HG02981 (cell line): ENCODE measurements around the gene PTPN6.

Experiments used
- ATAC-seq: cut with Tn5 transposase; IDR thresholded peaks from one replicate; pipeline ENCODE4 v1.9.1; 2021; ENCODE audit warnings: mild to moderate bottlenecking, moderate library complexity; ENCODE audit not compliant: unreplicated experiment

The PTPN6 gene

DNA sequence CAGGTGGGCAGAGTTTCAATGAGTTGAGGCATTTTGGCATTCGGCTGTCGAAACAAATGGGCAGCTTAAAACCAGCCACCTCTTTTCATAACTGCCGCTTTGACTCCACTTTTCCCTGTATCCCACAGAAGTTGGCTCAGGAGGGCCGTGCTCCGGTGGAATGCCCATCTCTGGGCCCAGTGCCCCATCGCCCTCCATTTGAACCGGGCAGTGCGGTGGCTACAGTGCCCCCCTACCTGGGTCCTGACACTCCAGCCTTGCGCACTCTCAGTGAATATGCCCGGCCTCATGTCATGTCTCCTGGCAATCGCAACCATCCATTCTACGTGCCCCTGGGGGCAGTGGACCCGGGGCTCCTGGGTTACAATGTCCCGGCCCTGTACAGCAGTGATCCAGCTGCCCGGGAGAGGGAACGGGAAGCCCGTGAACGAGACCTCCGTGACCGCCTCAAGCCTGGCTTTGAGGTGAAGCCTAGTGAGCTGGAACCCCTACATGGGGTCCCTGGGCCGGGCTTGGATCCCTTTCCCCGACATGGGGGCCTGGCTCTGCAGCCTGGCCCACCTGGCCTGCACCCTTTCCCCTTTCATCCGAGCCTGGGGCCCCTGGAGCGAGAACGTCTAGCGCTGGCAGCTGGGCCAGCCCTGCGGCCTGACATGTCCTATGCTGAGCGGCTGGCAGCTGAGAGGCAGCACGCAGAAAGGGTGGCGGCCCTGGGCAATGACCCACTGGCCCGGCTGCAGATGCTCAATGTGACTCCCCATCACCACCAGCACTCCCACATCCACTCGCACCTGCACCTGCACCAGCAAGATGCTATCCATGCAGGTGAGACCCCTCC lies 12.6 kb upstream of the PTPN6 start:
- ATAC-seq: no peak

DNA sequence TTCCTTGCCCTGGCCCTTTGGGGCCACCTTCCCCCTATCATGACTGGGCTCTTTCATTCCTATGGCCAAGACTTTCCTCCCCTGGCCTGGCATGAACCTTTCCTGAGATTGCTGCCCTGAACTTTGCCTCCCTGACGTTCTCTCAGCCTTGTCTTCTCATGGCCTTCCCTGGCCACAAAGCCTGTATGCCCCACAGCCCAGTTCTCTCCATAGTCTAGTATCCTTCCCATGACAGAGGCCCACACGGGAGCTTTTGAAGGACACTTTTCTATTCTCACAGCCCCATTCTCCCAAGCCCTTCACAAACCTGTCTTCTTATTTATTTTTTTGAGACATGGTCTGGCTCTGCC lies 12.0 kb upstream of the PTPN6 start:
- no peak for ATAC-seq

DNA sequence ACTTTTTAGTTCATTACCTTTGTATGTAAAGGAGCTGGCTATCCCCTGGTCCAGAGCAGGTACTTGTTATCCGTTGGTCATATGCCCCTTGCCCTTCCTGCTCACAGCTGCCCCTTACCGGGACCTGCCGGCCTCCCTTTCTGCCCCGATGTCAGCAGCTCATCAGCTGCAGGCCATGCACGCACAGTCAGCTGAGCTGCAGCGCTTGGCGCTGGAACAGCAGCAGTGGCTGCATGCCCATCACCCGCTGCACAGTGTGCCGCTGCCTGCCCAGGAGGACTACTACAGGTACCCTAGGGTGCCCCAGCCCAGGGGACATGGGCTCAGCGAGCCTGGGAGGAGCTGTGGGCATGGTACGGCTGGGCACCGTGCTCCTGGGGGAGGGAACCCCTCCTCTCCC lies 9.9 kb upstream of the PTPN6 start:
- no peak for ATAC-seq

DNA sequence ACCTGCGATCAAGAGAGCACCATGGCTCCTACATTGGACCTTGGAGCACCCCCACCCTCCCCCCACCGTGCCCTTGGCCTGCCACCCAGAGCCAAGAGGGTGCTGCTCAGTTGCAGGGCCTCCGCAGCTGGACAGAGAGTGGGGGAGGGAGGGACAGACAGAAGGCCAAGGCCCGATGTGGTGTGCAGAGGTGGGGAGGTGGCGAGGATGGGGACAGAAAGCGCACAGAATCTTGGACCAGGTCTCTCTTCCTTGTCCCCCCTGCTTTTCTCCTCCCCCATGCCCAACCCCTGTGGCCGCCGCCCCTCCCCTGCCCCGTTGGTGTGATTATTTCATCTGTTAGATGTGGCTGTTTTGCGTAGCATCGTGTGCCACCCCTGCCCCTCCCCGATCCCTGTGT lies 9.4 kb upstream of the PTPN6 start:
- ATAC-seq: no peak

DNA sequence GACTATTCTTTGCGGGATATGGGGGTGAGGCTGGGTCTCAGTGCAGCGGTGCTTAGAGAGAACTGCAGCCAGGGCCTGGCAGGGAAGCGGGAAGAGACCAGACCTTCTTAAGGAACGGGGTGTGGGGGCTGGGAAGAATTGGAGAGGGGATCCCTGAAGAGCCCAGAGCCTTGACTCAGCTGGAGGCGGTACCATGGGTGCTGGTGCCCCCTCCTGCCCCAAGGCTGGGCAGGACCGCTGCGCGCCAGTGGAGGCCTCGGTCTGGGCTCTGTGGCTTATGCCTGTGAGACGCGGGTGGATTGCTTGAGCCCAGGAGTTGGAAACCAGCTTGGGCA lies 8.9 kb upstream of the PTPN6 start:
- ATAC-seq: no peak

DNA sequence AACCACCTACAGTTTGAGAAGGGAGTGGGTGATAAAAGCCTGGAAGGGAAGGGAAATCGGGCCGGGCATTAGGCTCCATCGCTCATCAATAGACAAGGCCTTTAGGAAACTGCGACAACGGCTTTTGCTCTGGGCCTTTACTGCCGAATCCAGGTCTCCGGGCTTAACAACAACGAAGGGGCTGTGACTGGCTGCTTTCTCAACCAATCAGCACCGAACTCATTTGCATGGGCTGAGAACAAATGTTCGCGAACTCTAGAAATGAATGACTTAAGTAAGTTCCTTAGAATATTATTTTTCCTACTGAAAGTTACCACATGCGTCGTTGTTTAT lies 7.8 kb upstream of the PTPN6 start:
- ATAC-seq: peak; percentile 33

DNA sequence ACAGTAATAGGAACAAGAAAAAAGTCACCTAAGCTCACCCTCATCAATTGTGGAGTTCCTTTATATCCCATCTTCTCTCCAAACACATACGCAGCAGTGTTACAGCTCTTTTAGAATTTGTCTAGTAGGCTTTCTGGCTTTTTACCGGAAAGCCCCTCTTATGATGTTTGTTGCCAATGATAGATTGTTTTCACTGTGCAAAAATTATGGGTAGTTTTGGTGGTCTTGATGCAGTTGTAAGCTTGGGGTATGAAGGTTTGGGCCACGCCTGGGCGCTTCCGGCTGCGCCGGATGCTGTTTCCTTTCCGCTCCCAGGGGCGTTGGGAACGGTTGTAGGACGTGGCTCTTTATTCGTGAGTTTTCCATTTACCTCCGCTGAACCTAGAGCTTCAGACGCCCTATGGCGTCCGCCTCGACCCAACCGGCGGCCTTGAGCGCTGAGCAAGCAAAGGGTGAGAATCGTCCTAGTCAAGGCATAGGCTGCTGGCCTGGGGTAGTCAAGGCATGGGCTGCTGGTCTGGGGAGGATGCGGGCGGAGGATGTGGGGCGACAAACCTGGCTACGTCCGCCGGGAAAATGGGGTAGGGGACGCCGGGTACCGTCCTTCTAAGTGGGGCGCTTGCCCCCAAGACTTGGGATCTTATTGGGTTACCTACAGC lies 7.3 kb upstream of the PTPN6 start, which contains the start of the genes C12orf57 and RNU7-1:
Gene C12orf57 (plus strand): TSS at position 301 of the 659 bp plus-strand sequence. CDS start 100 bp downstream, at position 401.
Gene RNU7-1 (plus strand): TSS at position 95 of the 659 bp plus-strand sequence.
- ATAC-seq: peak; percentile 37

DNA sequence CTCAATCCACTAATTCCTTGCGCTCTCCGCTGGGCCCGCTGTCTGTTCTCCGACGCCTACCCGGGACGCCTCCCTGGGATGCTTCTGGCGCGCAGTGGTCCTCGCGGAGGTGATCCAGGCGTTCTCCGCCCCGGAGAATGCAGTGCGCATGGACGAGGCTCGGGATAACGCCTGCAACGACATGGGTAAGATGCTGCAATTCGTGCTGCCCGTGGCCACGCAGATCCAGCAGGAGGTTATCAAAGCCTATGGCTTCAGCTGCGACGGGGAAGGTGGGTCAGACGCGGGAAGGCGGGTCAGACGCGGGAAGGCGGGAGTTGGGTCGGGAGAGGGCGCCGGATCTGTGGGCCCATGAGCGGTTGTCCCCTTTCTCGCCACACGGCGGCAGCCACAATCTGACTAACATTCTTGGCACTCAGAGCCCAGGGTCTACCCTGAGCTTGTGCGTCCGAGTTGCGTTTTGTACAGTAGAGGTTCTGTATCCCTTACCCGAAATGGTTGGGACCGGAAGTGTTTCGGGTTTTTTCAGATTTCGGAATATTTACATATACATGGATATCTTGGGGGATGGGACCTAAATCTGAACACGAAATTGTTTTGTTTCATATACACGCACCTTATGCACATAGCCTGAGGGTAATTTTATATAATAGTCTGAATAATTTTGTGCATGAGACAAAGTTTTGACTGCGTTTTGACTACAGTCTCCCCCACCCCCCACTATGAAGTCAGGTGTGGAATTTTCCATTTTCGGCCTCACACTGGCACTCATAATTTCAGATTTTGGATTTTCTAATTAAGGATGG lies 6.6 kb upstream of the PTPN6 start:
- peak; percentile 32 for ATAC-seq

DNA sequence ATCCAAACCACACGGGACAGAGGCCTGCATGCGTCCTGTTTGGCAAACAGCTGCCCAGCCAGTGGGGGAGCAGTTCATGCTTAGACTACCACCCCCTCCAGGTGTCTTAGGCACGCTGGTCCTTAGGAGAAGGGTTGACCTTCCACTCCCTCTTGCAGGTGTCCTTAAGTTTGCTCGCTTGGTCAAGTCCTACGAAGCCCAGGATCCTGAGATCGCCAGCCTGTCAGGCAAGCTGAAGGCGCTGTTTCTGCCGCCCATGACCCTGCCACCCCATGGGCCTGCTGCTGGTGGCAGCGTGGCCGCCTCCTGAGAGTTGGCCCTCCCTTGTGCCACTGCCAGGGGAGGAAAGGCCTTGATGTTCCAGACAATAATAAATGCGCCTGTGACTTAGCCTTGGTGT lies 5.5 kb upstream of the PTPN6 start:
- no peak for ATAC-seq

DNA sequence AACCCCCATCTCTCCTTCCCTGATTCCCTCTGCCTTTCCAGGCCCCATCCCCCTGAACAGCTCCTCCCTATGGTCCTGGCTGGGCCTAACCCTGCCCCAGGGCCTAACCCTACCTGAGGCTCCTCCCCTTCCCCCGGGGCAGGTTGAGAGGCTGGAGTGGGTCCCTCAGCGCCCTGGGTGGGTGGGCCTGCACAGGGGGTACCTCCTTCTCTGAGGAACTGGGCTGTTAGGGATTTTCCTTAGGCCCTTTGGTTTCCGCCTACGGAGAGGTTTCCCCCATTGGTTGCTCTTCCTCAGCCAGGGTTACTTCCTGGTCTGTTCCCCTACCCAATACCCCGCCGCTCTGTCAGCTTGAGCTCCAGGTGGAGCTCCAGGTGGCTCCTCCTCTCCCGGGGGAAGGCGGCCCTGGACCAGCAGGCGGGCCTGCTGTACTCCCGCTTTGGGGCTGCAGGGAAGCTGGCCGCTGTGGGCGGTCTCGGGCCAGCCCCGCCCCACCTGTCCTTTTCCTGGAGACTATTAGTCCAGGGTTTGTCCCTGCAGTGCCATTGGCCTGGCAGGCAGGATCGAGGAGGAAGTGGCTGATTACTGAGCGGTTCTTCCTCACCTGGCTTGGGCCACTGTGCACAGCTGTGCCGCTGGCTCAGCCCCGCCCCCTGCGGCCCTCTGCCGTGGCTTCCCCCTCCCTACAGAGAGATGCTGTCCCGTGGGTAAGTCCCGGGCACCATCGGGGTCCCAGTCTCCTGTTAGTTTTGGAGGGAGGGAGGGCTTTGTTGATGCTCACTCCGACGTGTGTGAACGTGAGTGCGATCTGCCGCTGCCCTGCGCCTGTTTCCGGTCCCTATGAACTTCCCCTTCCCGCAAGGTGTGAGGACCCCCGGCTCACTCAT lies 4.9 kb upstream of the PTPN6 start:
- no peak for ATAC-seq

DNA sequence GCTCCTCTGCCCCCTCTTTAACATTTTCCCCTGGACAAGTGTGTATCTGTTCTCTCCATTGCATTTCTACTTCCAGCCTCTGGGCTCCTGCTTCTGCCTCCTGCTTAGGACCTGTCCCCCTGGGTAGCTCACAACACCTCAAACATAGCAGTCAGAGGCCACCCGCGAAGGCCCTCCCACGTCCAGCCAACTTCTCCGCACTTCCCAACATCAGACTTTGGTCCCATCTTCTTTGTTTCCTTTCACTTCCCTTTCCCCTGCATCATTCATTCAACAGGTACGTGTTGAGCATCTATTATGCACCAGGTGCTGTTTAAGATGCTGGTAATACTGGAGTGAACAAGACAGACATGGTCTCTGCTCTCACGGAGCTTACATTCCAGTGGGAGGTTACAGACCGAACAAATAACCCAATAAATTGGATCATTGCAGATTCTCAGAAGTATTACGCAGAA lies 4.2 kb upstream of the PTPN6 start:
- ATAC-seq: no peak

DNA sequence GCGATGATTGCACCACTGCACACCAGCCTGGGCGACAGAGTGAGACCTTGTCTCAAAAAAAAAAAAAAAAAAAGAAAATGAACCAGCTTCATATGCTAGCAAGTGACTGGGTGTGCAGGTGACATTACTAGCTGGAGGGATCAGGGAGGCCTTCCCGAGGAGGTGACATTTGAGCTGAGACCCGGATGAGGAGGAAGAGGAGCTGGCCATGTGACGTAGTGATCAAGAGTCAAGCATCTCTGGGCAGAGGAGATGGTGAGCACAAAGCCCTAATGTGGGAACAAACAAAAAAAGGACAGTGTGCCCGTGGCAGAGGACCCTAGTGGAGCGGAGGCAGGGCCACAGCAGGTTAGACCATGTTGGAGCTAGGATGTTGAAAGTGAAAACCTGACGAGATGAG lies 3.5 kb upstream of the PTPN6 start:
- ATAC-seq: no peak

DNA sequence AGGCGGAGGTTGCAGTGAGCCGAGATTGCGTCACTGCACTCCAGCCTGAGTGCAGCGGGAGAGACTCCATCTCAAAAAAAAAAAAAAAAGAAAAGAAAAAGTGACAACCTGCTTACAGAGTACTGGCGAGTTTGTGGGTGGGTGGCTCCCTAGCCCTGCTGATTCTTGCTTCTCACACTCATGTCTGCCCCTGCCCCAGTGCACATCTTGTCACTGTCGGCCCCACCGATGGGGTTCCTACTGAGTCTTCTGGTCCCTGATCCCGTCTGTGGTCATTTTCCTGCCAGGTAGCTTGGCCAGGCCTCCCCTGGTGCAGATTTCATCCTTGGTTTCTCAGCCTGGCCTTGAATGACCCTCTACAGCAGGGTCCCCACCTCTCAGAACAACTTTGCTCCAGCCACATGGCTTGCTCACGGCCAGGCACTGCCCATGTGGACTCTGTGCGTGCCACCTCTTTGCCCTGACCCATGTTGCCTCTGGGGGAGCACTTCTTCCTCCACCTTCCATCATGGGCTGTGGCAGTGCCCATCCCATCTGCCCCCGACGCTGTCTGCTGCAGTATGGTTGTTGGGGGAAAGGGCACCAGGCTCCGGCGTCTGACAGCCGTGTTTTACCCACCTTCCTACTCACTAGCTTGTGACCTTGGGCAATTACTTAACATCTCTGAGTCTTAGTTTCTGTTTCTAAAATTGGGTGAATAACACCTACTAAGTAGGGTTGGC lies 2.1 kb upstream of the PTPN6 start:
- no peak for ATAC-seq

DNA sequence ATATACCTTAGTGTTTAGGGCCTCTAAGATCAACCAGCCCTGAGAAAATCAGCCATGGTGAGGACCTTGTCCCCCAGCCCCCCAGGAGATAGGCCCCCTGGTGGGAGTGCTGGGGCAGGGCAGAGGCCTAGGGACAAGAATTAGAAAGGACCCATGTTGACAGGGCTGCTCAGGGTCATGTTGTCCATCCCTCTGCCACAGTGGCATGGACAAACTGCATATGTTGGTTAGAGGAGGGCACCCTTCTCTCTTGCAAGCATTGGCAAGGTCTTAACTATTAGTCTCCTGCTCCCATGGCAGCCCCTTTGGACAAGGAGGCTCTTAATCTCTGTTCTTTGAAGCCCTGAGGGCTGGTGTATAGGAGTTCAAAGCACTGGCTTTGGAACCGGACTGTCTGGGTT lies 755 bp upstream of the PTPN6 start:
- ATAC-seq: no peak

DNA sequence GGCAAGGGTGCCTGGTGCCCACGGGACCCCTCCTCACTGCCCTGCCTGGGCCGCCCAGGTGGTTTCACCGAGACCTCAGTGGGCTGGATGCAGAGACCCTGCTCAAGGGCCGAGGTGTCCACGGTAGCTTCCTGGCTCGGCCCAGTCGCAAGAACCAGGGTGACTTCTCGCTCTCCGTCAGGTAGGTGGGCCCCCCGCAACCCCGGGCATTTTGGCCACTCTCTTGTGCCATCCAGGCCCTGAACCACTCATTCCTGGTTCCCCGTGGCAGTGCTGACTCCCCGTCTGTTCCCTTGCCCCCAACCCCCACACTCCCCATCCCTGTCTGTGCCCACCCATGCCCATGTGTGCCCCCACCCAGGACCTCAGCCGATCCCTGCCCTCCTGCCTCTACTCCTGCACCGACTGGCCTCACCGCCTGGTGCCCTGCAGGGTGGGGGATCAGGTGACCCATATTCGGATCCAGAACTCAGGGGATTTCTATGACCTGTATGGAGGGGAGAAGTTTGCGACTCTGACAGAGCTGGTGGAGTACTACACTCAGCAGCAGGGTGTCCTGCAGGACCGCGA lies 480 bp downstream of the PTPN6 start:
- ATAC-seq: no peak

DNA sequence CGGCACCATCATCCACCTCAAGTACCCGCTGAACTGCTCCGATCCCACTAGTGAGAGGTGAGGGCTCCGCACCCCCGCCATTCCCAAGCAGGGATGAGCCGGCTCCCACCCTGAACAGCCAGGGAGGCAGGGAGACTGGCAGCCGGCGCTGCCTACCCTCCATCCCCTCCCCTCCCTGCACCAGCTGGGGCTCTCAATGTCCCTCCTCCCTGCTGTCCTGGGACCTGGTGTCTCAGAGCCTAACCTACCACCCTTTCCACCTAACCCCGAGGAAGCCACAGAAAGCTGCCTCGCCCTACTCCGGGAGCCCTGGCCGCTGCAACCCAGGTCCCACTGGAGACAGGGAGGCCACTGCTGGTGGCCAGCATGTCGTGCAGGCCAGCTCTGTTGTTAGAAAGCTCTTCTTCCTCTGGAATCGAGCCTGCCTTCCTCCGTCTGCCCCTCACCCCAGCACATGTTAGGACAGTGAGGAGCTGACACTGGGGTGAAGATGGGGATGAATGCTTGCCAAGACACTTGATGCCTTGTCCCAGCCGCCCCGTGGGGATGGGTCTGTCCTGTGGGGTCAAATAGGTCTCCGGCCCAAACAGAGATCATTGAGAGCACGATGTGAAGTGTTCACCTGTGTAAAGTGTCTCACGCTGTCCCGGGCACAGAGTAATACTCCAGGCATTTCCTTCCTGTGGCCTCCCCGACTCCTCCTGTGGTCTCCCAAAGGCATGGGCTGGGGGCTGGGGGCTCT lies 1.1 kb downstream of the PTPN6 start:
- ATAC-seq: no peak

DNA sequence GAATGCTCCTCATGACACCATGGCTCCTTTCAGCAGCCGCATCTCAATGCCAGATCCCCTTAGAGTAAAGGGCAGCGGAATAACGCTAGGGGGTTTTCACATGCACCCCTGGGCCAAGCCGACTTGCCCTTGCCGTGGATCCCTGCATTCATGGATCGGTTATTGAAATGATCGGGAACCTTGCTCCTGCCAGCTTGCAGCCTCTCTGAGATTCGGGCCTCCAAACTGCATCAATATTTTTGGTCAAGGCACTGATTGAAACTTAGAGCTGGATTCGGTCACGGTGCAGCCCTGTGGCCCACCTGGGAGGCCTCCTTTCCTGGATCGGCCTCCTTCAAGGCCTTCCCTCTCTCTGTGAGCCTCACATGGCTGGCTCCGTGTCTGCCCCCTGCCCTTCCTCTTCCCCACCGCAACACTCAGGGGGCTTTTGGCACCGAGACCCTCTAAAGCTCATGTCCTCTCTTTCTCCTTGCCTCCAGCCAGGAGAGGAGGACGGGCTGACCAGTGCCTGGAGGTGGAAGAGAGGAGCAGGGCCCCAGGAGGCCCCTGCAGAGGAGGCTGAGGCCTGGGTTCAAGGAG lies 1.8 kb downstream of the PTPN6 start:
- no peak for ATAC-seq

DNA sequence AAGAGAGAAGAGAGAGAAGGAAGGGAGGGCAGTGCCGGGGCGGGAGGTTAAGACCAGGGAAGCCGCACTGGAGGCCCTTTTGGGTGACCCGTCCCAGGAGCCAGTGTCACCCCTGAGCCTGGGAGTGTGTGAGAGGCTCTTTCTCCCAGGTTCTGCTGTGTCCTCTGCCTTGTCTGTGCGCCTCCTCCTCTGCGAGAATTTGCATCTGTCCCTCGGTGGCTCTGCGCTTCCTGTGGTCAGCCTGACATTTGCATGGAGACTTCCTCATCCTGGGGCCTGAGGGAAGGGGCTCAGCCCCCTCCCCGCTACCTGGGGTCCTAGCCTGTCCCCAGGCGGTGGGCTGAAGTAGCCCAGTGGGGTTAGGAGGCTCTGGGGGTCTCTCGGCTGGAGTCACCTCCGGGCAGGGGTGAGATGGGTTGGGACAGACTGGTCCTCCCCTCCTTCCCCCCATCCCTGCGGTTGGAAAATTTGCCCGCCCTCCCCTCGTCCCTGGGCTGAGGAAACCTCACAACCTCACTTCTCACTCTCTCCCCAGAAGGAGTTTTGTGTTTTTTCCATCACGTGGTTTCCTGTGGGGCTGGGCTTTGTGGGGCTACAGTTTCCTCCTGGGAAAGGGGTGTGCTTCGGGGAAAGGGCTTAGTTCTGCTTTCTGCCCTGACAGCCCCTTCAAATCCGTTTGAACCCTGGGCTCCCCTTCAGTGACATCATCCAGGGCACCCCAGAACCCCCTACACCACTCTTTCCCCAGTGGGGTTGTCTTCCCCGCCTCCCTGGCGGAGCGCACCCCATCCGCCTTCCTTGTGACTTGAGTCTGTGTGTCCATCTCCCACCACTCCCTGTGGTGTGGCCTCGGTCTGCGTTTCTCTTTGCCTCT lies 2.5 kb downstream of the PTPN6 start:
- peak; percentile 47 for ATAC-seq
